Measurements from ENCODE around the gene SLC15A3. TPM values are rescaled to one million over a fixed set of nuclear protein-coding genes. Genes with fewer than 3 reads are reported as not detected.

The SLC15A3 gene
- polyA plus RNA-seq, 1 donor from 2014 or later: not detected

DNA sequence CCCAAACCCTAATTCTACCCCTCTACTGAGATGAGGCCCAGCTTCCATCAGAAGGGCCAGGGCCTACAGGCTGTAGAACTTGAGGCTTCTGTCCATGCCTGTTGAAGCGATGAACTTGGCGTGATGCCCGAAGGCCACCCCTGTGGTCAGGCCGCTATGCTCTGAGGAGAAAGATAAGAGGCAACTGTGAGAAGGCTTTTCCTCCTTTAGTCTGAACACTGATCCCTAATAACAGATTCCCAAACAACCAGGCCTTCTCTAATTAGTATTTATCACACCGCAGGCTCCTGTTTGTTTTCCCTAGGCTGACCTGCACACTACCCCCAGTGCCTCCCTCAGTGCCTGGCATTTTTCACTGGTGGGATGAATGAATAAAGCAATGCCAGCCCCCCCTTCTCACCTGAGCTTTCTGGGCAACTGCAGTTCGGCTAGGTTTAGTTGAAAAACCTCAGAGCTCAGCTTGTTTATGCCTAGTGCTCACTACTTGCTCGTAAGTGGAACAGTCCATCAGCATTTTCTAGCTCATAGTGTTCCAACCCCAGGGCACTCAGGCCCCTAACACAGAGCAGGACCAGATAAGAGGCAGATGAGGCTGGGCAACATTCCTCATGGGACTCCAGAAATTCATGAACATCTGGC, 60.8 kb downstream of the SLC15A3 start:
- Histone ChIP-seq H3K9me3 (ENCODE audit: low read length) (no peaks in the 10 kb centered on the region), H3F3A (ENCODE audit: insufficient read depth, low read length, poor library complexity, severe bottlenecking) (no peaks in the 10 kb centered on the region), H3K9ac (ENCODE audit: low read length) (no peak overlapping the region), H3K9me2 (ENCODE audit: insufficient read depth, low read length) (no peaks in the 10 kb centered on the region), H3K27me3 (ENCODE audit: insufficient read depth, low read depth, low read length) (no peaks in the 10 kb centered on the region), H3K27ac (ENCODE audit: low read length) (no peak overlapping the region), H3K79me2 (replicated peaks; ENCODE audit: insufficient read depth, low read length) (no peaks in the 10 kb centered on the region), H3K36me3 (ENCODE audit: insufficient read depth, low read length) (no peaks in the 10 kb centered on the region), H2AFZ (ENCODE audit: low read depth, low read length) (no peak overlapping the region), H4K20me1 (ENCODE audit: insufficient read depth) (no peaks in the 10 kb centered on the region), H3K4me2 (ENCODE audit: low read length) (no peak overlapping the region), H3K4me3 (ENCODE audit: low read length) (no peak overlapping the region)
- TF ChIP-seq TAF1 (IDR thresholded peaks at IDR 0.05; ENCODE audit: low read depth) (no peak), POLR2AphosphoS5 (IDR thresholded peaks at IDR 0.05) (no peak), SMC3 (conservative IDR thresholded peaks at IDR 0.05; ENCODE audit: poor library complexity) (no peak), EP300 (conservative IDR thresholded peaks at IDR 0.05; ENCODE audit: poor library complexity, severe bottlenecking) (no peak), RAD21 (conservative IDR thresholded peaks at IDR 0.05) (no peak)
- TF ChIP-seq, protein P1, sequence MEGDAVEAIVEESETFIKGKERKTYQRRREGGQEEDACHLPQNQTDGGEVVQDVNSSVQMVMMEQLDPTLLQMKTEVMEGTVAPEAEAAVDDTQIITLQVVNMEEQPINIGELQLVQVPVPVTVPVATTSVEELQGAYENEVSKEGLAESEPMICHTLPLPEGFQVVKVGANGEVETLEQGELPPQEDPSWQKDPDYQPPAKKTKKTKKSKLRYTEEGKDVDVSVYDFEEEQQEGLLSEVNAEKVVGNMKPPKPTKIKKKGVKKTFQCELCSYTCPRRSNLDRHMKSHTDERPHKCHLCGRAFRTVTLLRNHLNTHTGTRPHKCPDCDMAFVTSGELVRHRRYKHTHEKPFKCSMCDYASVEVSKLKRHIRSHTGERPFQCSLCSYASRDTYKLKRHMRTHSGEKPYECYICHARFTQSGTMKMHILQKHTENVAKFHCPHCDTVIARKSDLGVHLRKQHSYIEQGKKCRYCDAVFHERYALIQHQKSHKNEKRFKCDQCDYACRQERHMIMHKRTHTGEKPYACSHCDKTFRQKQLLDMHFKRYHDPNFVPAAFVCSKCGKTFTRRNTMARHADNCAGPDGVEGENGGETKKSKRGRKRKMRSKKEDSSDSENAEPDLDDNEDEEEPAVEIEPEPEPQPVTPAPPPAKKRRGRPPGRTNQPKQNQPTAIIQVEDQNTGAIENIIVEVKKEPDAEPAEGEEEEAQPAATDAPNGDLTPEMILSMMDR (IDR thresholded peaks at IDR 0.05; ENCODE audit: poor library complexity, severe bottlenecking): no peak
- TF ChIP-seq, protein P2, sequence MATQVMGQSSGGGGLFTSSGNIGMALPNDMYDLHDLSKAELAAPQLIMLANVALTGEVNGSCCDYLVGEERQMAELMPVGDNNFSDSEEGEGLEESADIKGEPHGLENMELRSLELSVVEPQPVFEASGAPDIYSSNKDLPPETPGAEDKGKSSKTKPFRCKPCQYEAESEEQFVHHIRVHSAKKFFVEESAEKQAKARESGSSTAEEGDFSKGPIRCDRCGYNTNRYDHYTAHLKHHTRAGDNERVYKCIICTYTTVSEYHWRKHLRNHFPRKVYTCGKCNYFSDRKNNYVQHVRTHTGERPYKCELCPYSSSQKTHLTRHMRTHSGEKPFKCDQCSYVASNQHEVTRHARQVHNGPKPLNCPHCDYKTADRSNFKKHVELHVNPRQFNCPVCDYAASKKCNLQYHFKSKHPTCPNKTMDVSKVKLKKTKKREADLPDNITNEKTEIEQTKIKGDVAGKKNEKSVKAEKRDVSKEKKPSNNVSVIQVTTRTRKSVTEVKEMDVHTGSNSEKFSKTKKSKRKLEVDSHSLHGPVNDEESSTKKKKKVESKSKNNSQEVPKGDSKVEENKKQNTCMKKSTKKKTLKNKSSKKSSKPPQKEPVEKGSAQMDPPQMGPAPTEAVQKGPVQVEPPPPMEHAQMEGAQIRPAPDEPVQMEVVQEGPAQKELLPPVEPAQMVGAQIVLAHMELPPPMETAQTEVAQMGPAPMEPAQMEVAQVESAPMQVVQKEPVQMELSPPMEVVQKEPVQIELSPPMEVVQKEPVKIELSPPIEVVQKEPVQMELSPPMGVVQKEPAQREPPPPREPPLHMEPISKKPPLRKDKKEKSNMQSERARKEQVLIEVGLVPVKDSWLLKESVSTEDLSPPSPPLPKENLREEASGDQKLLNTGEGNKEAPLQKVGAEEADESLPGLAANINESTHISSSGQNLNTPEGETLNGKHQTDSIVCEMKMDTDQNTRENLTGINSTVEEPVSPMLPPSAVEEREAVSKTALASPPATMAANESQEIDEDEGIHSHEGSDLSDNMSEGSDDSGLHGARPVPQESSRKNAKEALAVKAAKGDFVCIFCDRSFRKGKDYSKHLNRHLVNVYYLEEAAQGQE (IDR thresholded peaks at IDR 0.05; ENCODE audit: borderline replicate concordance): no peak

DNA sequence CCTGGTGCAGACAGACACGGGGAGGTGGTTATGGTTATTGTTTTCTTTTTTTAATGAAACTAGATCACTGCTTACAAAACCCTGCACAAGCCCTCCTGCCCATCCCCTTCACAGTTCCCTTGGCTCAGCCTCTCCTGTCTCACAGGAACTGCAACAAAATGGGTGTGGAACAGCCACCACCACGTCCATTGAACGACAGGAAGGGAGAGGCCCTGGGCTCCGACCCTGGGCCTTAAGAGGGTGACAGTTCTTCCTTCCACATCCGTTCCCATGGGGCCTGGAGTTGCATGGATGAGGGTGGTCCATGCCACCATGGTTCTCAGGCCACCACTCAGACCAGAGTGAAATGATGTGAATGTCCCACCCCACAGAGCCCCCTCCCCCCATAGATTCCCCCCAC, 61.3 kb downstream of the SLC15A3 start:
- Histone ChIP-seq H3K9me3 (ENCODE audit: low read length) (no peaks in the 10 kb centered on the region), H3K79me2 (replicated peaks; ENCODE audit: insufficient read depth, low read length) (no peaks in the 10 kb centered on the region), H3K27ac (ENCODE audit: low read length) (no peak overlapping the region), H3F3A (ENCODE audit: insufficient read depth, low read length, poor library complexity, severe bottlenecking) (no peaks in the 10 kb centered on the region), H3K4me2 (ENCODE audit: low read length) (no peak overlapping the region), H3K4me3 (ENCODE audit: low read length) (no peak overlapping the region), H2AFZ (ENCODE audit: low read depth, low read length) (no peak overlapping the region), H4K20me1 (ENCODE audit: insufficient read depth) (no peaks in the 10 kb centered on the region), H3K9me2 (ENCODE audit: insufficient read depth, low read length) (no peaks in the 10 kb centered on the region), H3K36me3 (ENCODE audit: insufficient read depth, low read length) (no peaks in the 10 kb centered on the region), H3K9ac (ENCODE audit: low read length) (no peak overlapping the region), H3K27me3 (ENCODE audit: insufficient read depth, low read depth, low read length) (no peaks in the 10 kb centered on the region)
- TF ChIP-seq RAD21 (conservative IDR thresholded peaks at IDR 0.05): no peak
- no peak for TF ChIP-seq EZH2 (IDR thresholded peaks at IDR 0.05; ENCODE audit: borderline replicate concordance, insufficient read depth, low read length, poor library complexity, severe bottlenecking)
- no peak for TF ChIP-seq SMC3 (conservative IDR thresholded peaks at IDR 0.05; ENCODE audit: poor library complexity)
- TF ChIP-seq, protein P1 (IDR thresholded peaks at IDR 0.05; ENCODE audit: poor library complexity, severe bottlenecking): no peak
- TF ChIP-seq MXI1 (conservative IDR thresholded peaks at IDR 0.05; ENCODE audit: poor library complexity, severe bottlenecking): no peak
- no peak for TF ChIP-seq POLR2AphosphoS5 (IDR thresholded peaks at IDR 0.05)
